GM23338 (cell line): ENCODE data around the gene DCD. TPM values are rescaled to one million over a fixed set of nuclear protein-coding genes. Genes with fewer than 3 reads are reported as not detected.
A peak's percentile ranks its signal among the peaks of the same experiment; 100 is the strongest.

Source experiments
- ATAC-seq: fragments of 200-7000 bp; cut with Tn5 transposase; 3 replicates; pipeline ENCODE4 v1.9.1; 2020
- DNase-seq: peaks from one replicate; pipeline ENCODE4 v3.0.0-alpha.2; 2015; ENCODE audit warnings: low spot score
- H2AFZ ChIP-seq: fragments of 200-600 bp; sonication (generic); 2 replicates; pipeline ENCODE4 v1.8.0; 2016; ENCODE audit warnings: antibody characterized with exemption, mild to moderate bottlenecking, moderate library complexity
- H3F3A ChIP-seq: fragments of 200-600 bp; sonication (generic); replicated peaks from 2 replicates; pipeline ENCODE4 v1.8.0; 2017; ENCODE audit warnings: antibody characterized with exemption, mixed run types, low read depth
- H3K27ac ChIP-seq: fragments of 200-600 bp; sonication (generic); 2 replicates; pipeline ENCODE4 v1.6.1; 2016; ENCODE audit warnings: low read depth
- H3K27me3 ChIP-seq: fragments of 200-600 bp; sonication (generic); 2 replicates; pipeline ENCODE4 v1.8.0; 2016; ENCODE audit warnings: mild to moderate bottlenecking, mixed run types, moderate library complexity; ENCODE audit not compliant: insufficient read depth
- H3K36me3 ChIP-seq: fragments of 200-600 bp; sonication (generic); 2 replicates; pipeline ENCODE4 v1.8.0; 2016; ENCODE audit warnings: mild to moderate bottlenecking; ENCODE audit not compliant: insufficient read depth
- H3K4me1 ChIP-seq: fragments of 200-600 bp; sonication (generic); 2 replicates; pipeline ENCODE4 v1.8.0; 2016; ENCODE audit warnings: mild to moderate bottlenecking, moderate library complexity; ENCODE audit not compliant: insufficient read depth
- H3K4me2 ChIP-seq: fragments of 200-600 bp; sonication (generic); 2 replicates; pipeline ENCODE4 v1.7.1; 2017; ENCODE audit warnings: mixed run types
- H3K4me3 ChIP-seq: fragments of 200-600 bp; sonication (generic); 2 replicates; pipeline ENCODE4 v1.6.1; 2016; ENCODE audit warnings: mixed run types
- H3K79me2 ChIP-seq: fragments of 200-600 bp; sonication (generic); replicated peaks from 2 replicates; pipeline ENCODE4 v1.8.0; 2017; ENCODE audit warnings: mild to moderate bottlenecking; ENCODE audit not compliant: insufficient read depth
- H3K9me2 ChIP-seq: fragments of 200-600 bp; sonication (generic); 2 replicates; pipeline ENCODE4 v1.8.0; 2017; ENCODE audit not compliant: insufficient read depth
- H4K20me1 ChIP-seq: fragments of 200-600 bp; sonication (generic); replicated peaks from 2 replicates; pipeline ENCODE4 v1.8.0; 2017; ENCODE audit warnings: mild to moderate bottlenecking; ENCODE audit not compliant: insufficient read depth
- H3K27ac Mint-ChIP-seq: 2 replicates; pipeline ENCODE4 v1.8.0; 2020; ENCODE audit warnings: inconsistent platforms, mild to moderate bottlenecking, moderate library complexity, mixed read lengths
- H3K27me3 Mint-ChIP-seq: 3 replicates; pipeline ENCODE4 v1.8.0; 2022; ENCODE audit warnings: low read depth, mild to moderate bottlenecking, moderate library complexity, mixed read lengths, inconsistent platforms; ENCODE audit not compliant: insufficient read depth, poor library complexity
- H3K36me3 Mint-ChIP-seq: 3 replicates; pipeline ENCODE4 v1.8.0; 2021; ENCODE audit warnings: low read depth, mild to moderate bottlenecking, inconsistent platforms, moderate library complexity, mixed read lengths
- H3K4me1 Mint-ChIP-seq: 3 replicates; pipeline ENCODE4 v1.8.0; 2020; ENCODE audit warnings: mild to moderate bottlenecking, inconsistent platforms, mixed read lengths
- H3K4me3 Mint-ChIP-seq: 3 replicates; pipeline ENCODE4 v1.8.0; 2021; ENCODE audit warnings: moderate library complexity, mild to moderate bottlenecking, inconsistent platforms, mixed read lengths
- H3K9me3 Mint-ChIP-seq: 3 replicates; pipeline ENCODE4 v1.8.0; 2020; ENCODE audit warnings: moderate library complexity, mild to moderate bottlenecking, inconsistent platforms, mixed read lengths
- CREB1 ChIP-seq: fragments of 250-450 bp; sonication (Bioruptor Pico); IDR thresholded peaks from 2 replicates; pipeline ENCODE4 v1.5.0; 2020; ENCODE audit warnings: low read depth, mild to moderate bottlenecking, moderate library complexity
- EZH2 ChIP-seq: fragments of 200-600 bp; sonication (generic); IDR thresholded peaks from one replicate; pipeline ENCODE4 v1.8.0; 2017; ENCODE audit warnings: antibody characterized with exemption, mild to moderate bottlenecking, low read depth; ENCODE audit not compliant: unreplicated experiment
- JUNB ChIP-seq: IDR thresholded peaks from one replicate; pipeline ENCODE4 v1.6.1; 2016; ENCODE audit warnings: antibody characterized with exemption; ENCODE audit not compliant: unreplicated experiment
- NANOG ChIP-seq: IDR thresholded peaks from 2 replicates; pipeline ENCODE4 v1.6.1; 2016; ENCODE audit warnings: antibody characterized with exemption, borderline replicate concordance
- STAT1 ChIP-seq: IDR thresholded peaks from one replicate; pipeline ENCODE4 v1.6.1; 2016; ENCODE audit warnings: antibody characterized with exemption; ENCODE audit not compliant: unreplicated experiment
- ZNF331 ChIP-seq: fragments of 250-450 bp; sonication (Bioruptor Pico); IDR thresholded peaks from 2 replicates; pipeline ENCODE4 v1.5.0; 2020; ENCODE audit warnings: low read depth, mild to moderate bottlenecking, moderate library complexity
- polyA plus RNA-seq: library from polyadenylated mRNA; unstranded; fragments of >200 nt; fragmentation: Nextera tagmentation; extraction: Ambion mirVana; gene quantifications from 2 replicates; pipeline ENCODE4 v1.2.1, GENCODE V29; 2016
- total RNA-seq: library from RNA; depleted of rRNA; stranded (reverse); fragments of >200 nt; shearing (Covaris generic); gene quantifications from 2 replicates; pipeline ENCODE4 v1.2.3, GENCODE V29; 2014
- TF ChIP-seq, protein P1 (sequence below), 2 experiments: fragments of 200-600 bp in 1 of 2; sonication (generic) in 1 of 2; conservative IDR thresholded peaks; 2 replicates each; pipeline versions ENCODE4 v1.5.1 to v1.6.1; 2016 to 2017; ENCODE audit warnings: antibody characterized with exemption in 2 of 2, low read depth in 2 of 2, mild to moderate bottlenecking in 2 of 2, moderate library complexity in 1 of 2
- TF ChIP-seq, protein P2 (sequence below): IDR thresholded peaks from one replicate; pipeline ENCODE4 v1.6.1; 2018; ENCODE audit warnings: antibody characterized with exemption; ENCODE audit not compliant: unreplicated experiment
- TF ChIP-seq, protein P3 (sequence below): fragments of 250-450 bp; sonication (Bioruptor Pico); IDR thresholded peaks from 2 replicates; pipeline ENCODE4 v1.5.0; 2020; ENCODE audit warnings: mild to moderate bottlenecking, moderate library complexity

The DCD gene
- total and polyA plus RNA-seq, 2 experiments from 2014 or later, result not detected

DNA sequence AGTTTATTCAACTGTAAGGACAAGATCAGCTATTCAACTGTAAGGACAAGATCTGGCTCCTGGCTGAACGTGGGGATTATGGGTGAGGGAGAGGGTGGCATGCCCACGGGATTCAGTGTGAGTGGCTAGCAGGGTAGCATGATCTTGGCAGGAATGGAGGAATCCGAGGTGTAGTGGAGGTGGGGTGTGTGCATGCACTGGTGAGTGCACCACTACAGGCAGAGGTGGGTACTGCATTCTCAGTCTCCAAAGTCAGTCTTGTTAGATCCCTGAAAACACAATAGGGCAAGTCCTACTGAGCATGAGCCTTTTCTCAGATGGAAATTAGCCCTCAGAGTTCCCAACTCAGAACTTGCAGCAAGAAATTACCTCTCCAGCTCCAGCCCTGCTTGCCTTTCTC is 32.2 kb upstream of the DCD start:
- H3K27ac ChIP-seq, result no peak overlapping the region
- no peak overlapping the region for H2AFZ ChIP-seq
- H3K4me2 ChIP-seq, result no peak overlapping the region; the same call in 1 of the 2 replicates
- H3K4me3 ChIP-seq, result no peak overlapping the region
- no peak for TF ChIP-seq NANOG
- TF ChIP-seq ZNF331 (CRISPR knock-in tag), result no peak
- TF ChIP-seq, protein P1, sequence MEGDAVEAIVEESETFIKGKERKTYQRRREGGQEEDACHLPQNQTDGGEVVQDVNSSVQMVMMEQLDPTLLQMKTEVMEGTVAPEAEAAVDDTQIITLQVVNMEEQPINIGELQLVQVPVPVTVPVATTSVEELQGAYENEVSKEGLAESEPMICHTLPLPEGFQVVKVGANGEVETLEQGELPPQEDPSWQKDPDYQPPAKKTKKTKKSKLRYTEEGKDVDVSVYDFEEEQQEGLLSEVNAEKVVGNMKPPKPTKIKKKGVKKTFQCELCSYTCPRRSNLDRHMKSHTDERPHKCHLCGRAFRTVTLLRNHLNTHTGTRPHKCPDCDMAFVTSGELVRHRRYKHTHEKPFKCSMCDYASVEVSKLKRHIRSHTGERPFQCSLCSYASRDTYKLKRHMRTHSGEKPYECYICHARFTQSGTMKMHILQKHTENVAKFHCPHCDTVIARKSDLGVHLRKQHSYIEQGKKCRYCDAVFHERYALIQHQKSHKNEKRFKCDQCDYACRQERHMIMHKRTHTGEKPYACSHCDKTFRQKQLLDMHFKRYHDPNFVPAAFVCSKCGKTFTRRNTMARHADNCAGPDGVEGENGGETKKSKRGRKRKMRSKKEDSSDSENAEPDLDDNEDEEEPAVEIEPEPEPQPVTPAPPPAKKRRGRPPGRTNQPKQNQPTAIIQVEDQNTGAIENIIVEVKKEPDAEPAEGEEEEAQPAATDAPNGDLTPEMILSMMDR (conservative IDR thresholded peaks at IDR 0.05; ENCODE audit: low read depth in 2 of 2), result peak; percentile 66 to 69
- no peak for TF ChIP-seq EZH2
- TF ChIP-seq, protein P2, sequence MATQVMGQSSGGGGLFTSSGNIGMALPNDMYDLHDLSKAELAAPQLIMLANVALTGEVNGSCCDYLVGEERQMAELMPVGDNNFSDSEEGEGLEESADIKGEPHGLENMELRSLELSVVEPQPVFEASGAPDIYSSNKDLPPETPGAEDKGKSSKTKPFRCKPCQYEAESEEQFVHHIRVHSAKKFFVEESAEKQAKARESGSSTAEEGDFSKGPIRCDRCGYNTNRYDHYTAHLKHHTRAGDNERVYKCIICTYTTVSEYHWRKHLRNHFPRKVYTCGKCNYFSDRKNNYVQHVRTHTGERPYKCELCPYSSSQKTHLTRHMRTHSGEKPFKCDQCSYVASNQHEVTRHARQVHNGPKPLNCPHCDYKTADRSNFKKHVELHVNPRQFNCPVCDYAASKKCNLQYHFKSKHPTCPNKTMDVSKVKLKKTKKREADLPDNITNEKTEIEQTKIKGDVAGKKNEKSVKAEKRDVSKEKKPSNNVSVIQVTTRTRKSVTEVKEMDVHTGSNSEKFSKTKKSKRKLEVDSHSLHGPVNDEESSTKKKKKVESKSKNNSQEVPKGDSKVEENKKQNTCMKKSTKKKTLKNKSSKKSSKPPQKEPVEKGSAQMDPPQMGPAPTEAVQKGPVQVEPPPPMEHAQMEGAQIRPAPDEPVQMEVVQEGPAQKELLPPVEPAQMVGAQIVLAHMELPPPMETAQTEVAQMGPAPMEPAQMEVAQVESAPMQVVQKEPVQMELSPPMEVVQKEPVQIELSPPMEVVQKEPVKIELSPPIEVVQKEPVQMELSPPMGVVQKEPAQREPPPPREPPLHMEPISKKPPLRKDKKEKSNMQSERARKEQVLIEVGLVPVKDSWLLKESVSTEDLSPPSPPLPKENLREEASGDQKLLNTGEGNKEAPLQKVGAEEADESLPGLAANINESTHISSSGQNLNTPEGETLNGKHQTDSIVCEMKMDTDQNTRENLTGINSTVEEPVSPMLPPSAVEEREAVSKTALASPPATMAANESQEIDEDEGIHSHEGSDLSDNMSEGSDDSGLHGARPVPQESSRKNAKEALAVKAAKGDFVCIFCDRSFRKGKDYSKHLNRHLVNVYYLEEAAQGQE, result no peak
- TF ChIP-seq STAT1, result no peak
- Mint-ChIP-seq H3K9me3 (no peaks in the 10 kb centered on the region), H3K36me3 (no peaks in the 10 kb centered on the region), H3K4me3 (no peak overlapping the region), H3K27me3 (peaks cover 12% of the 10 kb centered on the region), H3K4me1 (peaks cover 57% of the 10 kb centered on the region), H3K27ac (no peak overlapping the region)
- peak; percentile 88 for DNase-seq
- no peaks in the 10 kb centered on the region for H3K27me3 ChIP-seq
- H3K4me1 ChIP-seq, result peaks cover 55% of the 10 kb centered on the region
- H3F3A ChIP-seq, result peaks cover 4% of the 10 kb centered on the region; the same call in 1 of the 2 replicates
- no peaks in the 10 kb centered on the region for H3K36me3 ChIP-seq
- no peaks in the 10 kb centered on the region for H3K79me2 ChIP-seq
- H4K20me1 ChIP-seq, result no peaks in the 10 kb centered on the region
- peak; percentile 80 for ATAC-seq
- peaks cover 18% of the 10 kb centered on the region; the same call in 1 of the 2 replicates for H3K9me2 ChIP-seq

DNA sequence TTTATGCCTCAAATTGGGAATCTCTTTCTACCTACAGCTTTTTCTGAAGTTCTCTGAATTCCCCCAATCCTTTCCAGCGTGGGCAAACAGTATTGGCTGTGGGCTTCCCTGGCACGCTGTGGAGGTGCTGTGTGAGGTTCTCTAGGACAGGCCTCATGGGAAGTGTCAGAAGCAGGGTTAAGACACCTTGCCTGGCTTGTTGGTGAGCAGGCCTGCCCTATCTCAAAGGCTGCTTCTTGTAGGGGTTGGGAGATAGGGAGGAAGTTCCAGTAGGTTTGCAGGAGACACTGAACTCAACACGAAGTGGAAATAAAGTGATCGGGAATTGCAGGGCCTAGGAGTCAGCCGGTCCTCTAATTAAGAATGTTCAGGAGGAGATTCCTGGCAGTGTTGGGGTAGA is 30.0 kb upstream of the DCD start:
- Histone ChIP-seq H3K27me3 (no peaks in the 10 kb centered on the region), H3K79me2 (no peaks in the 10 kb centered on the region), H3K9me2 (peaks cover 18% of the 10 kb centered on the region; the same call in 1 of the 2 replicates), H3K4me3 (no peak overlapping the region), H3F3A (peaks cover 4% of the 10 kb centered on the region; the same call in 1 of the 2 replicates), H4K20me1 (no peaks in the 10 kb centered on the region), H3K4me1 (peaks cover 34% of the 10 kb centered on the region), H3K36me3 (no peaks in the 10 kb centered on the region), H3K27ac (no peak overlapping the region), H2AFZ (0 out of 2 replicates have a peak overlapping the region, but pooled peaks have one; percentile 61), H3K4me2 (no peak overlapping the region; the same call in 1 of the 2 replicates)
- no peaks in the 10 kb centered on the region for H3K9me3 Mint-ChIP-seq
- no peaks in the 10 kb centered on the region for H3K36me3 Mint-ChIP-seq
- H3K4me3 Mint-ChIP-seq, result no peak overlapping the region
- ATAC-seq, result peak; percentile 19; the same call in 2 of the 3 replicates
- peaks cover 6% of the 10 kb centered on the region for H3K27me3 Mint-ChIP-seq
- no peak for DNase-seq
- no peak overlapping the region for H3K27ac Mint-ChIP-seq
- H3K4me1 Mint-ChIP-seq, result peaks cover 38% of the 10 kb centered on the region
- no peak for TF ChIP-seq JUNB
- TF ChIP-seq CREB1 (CRISPR knock-in tag), result no peak
- TF ChIP-seq, protein P3, sequence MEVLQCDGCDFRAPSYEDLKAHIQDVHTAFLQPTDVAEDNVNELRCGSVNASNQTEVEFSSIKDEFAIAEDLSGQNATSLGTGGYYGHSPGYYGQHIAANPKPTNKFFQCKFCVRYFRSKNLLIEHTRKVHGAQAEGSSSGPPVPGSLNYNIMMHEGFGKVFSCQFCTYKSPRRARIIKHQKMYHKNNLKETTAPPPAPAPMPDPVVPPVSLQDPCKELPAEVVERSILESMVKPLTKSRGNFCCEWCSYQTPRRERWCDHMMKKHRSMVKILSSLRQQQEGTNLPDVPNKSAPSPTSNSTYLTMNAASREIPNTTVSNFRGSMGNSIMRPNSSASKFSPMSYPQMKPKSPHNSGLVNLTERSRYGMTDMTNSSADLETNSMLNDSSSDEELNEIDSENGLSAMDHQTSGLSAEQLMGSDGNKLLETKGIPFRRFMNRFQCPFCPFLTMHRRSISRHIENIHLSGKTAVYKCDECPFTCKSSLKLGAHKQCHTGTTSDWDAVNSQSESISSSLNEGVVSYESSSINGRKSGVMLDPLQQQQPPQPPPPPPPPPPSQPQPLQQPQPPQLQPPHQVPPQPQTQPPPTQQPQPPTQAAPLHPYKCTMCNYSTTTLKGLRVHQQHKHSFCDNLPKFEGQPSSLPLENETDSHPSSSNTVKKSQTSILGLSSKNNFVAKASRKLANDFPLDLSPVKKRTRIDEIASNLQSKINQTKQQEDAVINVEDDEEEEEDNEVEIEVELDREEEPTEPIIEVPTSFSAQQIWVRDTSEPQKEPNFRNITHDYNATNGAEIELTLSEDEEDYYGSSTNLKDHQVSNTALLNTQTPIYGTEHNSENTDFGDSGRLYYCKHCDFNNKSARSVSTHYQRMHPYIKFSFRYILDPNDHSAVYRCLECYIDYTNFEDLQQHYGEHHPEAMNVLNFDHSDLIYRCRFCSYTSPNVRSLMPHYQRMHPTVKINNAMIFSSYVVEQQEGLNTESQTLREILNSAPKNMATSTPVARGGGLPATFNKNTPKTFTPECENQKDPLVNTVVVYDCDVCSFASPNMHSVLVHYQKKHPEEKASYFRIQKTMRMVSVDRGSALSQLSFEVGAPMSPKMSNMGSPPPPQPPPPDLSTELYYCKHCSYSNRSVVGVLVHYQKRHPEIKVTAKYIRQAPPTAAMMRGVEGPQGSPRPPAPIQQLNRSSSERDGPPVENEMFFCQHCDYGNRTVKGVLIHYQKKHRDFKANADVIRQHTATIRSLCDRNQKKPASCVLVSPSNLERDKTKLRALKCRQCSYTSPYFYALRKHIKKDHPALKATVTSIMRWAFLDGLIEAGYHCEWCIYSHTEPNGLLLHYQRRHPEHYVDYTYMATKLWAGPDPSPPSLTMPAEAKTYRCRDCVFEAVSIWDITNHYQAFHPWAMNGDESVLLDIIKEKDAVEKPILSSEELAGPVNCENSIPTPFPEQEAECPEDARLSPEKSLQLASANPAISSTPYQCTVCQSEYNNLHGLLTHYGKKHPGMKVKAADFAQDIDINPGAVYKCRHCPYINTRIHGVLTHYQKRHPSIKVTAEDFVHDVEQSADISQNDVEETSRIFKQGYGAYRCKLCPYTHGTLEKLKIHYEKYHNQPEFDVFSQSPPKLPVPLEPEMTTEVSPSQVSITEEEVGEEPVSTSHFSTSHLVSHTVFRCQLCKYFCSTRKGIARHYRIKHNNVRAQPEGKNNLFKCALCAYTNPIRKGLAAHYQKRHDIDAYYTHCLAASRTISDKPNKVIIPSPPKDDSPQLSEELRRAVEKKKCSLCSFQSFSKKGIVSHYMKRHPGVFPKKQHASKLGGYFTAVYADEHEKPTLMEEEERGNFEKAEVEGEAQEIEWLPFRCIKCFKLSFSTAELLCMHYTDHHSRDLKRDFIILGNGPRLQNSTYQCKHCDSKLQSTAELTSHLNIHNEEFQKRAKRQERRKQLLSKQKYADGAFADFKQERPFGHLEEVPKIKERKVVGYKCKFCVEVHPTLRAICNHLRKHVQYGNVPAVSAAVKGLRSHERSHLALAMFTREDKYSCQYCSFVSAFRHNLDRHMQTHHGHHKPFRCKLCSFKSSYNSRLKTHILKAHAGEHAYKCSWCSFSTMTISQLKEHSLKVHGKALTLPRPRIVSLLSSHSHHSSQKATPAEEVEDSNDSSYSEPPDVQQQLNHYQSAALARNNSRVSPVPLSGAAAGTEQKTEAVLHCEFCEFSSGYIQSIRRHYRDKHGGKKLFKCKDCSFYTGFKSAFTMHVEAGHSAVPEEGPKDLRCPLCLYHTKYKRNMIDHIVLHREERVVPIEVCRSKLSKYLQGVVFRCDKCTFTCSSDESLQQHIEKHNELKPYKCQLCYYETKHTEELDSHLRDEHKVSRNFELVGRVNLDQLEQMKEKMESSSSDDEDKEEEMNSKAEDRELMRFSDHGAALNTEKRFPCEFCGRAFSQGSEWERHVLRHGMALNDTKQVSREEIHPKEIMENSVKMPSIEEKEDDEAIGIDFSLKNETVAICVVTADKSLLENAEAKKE (CRISPR knock-in tag), result no peak
- no peak for TF ChIP-seq NANOG
